ENCODE measurements around the gene NDE1.

- no peak for TF ChIP-seq POLR2A (IDR thresholded peaks at IDR 0.05)
- TF ChIP-seq, protein P1, sequence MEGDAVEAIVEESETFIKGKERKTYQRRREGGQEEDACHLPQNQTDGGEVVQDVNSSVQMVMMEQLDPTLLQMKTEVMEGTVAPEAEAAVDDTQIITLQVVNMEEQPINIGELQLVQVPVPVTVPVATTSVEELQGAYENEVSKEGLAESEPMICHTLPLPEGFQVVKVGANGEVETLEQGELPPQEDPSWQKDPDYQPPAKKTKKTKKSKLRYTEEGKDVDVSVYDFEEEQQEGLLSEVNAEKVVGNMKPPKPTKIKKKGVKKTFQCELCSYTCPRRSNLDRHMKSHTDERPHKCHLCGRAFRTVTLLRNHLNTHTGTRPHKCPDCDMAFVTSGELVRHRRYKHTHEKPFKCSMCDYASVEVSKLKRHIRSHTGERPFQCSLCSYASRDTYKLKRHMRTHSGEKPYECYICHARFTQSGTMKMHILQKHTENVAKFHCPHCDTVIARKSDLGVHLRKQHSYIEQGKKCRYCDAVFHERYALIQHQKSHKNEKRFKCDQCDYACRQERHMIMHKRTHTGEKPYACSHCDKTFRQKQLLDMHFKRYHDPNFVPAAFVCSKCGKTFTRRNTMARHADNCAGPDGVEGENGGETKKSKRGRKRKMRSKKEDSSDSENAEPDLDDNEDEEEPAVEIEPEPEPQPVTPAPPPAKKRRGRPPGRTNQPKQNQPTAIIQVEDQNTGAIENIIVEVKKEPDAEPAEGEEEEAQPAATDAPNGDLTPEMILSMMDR (IDR thresholded peaks at IDR 0.05), result no peak
These were observed 32.1 kb upstream of the NDE1 start for GRCh38 chr16:15617901-15618300.

Data from prostate gland (tissue), 2 donors.